ES-I3 (cell line): ENCODE results near the gene HEATR3.

Experiments
- H3K36me3 ChIP-seq: 2 replicates; pipeline ENCODE4 v1.6.1; 2013; ENCODE audit warnings: mild to moderate bottlenecking, low read length, control low read depth, moderate library complexity; ENCODE audit not compliant: insufficient read depth
- H3K4me1 ChIP-seq: 2 replicates; pipeline ENCODE4 v1.6.1; 2013; ENCODE audit warnings: mild to moderate bottlenecking, control low read depth, low read length; ENCODE audit not compliant: insufficient read depth
- H3K9ac ChIP-seq: 2 replicates; pipeline ENCODE4 v1.6.1; 2013; ENCODE audit warnings: low read depth, mild to moderate bottlenecking, low read length, moderate library complexity
- H3K9me3 ChIP-seq: 2 replicates; pipeline ENCODE4 v1.6.1; 2013; ENCODE audit warnings: mild to moderate bottlenecking, low read length, moderate library complexity; ENCODE audit not compliant: control insufficient read depth, insufficient read depth

HEATR3 gene

DNA sequence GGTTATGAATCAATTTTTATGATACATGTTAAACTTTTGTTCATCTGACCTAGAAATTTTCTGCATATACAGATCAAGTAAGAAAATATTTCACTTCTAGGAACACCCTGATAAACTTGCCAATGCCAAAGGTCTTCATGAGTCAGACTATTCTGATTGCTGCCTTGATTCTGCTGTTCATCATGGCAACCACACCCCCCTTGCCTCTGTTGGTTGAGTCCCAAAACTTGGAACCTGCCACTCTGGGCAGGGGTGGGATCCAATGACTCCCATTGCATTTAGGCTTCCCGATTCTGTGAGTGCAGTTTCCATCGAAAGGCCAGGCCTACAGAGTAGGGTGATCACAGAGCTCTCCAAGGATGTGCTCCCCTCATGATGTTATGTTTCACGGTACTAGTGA, 71.5 kb downstream of the HEATR3 start:
- Histone ChIP-seq H3K9ac (no peak overlapping the region), H3K9me3 (no peaks in the 10 kb centered on the region), H3K36me3 (no peaks in the 10 kb centered on the region), H3K4me1 (no peaks in the 10 kb centered on the region)

DNA sequence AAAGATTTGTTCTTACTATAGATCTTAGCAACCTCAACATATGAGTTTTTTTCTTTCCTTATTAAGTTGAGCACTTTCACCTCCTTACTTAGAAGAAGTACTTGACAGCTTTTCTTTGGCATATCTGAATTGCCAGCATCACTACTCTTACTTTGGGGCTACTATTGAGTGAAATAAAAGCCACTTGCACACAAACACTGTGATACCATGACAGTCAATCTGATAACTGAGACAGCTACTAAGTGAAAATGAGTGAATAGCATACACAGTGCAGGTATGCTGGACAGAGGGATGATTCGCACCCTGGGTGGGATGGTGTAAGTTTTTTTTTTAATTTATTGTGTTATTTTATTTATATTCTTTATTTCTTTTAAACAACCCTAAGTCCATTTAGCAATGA, 73.8 kb downstream of the HEATR3 start:
- Histone ChIP-seq H3K9ac (no peak overlapping the region), H3K9me3 (no peaks in the 10 kb centered on the region), H3K4me1 (no peaks in the 10 kb centered on the region), H3K36me3 (no peaks in the 10 kb centered on the region)

DNA sequence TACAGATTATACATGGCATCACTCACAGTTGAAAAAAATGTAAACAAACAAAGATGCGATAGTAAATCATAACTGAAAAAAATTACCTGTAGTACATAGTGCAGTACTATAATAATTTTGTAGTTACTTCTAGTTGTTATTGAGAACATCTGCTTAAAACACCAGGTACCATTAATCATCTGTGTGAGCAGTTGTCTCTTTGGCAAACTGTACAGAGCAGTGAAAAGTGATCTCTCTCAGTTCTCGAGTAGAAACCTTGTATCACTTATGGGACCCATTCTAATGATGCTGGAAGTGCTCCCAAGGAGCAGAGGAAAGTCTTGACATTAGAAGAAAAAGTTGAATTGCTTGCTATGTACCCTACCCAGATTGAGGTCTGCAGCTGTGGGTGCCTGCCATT, 78.4 kb downstream of the HEATR3 start:
- Histone ChIP-seq H3K4me1 (no peaks in the 10 kb centered on the region), H3K9ac (no peak overlapping the region), H3K36me3 (no peaks in the 10 kb centered on the region), H3K9me3 (no peaks in the 10 kb centered on the region)

DNA sequence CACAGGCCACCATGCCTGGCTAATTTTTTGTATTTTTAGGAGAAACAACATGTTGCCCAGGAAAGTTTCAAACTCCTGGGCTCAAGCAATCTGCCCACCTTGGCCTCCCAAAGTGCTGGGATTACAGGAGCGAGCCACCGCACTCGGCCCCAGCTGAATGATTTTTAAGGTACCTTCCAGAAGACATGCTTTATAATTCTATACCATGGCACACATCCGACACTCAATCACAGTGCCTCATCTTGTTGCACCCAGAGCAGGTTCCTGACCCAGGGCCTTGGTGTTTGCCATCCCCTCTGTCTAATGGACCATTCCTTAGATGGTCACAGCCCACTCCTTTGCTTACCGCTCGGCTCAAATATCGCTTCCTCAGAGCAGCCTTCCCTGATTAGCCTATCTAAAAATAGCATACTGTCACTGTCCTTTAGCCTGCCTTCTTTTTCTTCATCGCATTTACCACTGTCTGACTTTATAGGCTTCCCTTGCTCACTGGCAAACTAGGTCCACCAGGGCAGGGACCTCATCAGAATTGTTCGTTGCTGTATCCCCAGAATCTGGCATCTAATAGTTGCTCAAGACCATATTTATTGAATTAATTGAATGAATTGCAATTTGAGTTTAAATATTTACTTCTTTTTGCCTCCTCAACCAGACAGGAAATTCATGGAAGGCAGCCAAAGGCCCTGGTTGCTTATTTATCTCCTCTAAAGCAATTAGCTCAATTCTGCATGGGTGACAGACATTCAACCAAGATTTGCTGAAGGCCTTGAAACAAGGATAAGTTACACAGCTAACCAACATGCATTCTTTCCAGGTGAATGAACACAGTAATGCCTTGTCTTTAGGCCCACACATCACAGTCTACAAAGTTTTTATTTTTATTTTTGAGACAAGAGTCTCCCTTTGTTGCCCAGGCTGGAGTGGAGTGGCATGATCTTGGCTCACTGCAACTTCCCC, 81.0 kb downstream of the HEATR3 start:
- no peak overlapping the region for H3K9ac ChIP-seq
- H3K36me3 ChIP-seq: no peaks in the 10 kb centered on the region
- H3K4me1 ChIP-seq: no peaks in the 10 kb centered on the region
- H3K9me3 ChIP-seq: no peaks in the 10 kb centered on the region

DNA sequence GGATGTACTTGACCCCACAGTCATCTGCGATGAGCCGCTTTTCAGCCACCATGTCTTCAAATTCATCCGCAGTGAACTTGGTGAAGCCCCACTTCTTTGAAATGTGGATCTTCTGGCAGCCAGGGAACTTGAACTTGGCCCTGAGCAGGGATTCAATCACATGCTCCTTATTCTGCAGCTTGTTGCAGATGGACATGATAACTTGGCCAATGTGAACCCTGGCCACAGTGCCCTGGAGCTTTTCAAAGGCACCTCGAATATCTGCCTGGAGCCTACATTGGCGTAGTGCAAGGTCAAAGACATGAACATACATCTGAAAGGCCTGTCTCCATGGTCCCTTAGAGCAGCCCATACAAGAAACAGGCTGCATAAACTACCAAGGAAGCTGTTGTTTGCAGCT, 85.6 kb downstream of the HEATR3 start:
- Histone ChIP-seq H3K4me1 (peaks cover 4% of the 10 kb centered on the region; the same call in 1 of the 2 replicates), H3K36me3 (no peaks in the 10 kb centered on the region), H3K9ac (no peak overlapping the region), H3K9me3 (no peaks in the 10 kb centered on the region)

DNA sequence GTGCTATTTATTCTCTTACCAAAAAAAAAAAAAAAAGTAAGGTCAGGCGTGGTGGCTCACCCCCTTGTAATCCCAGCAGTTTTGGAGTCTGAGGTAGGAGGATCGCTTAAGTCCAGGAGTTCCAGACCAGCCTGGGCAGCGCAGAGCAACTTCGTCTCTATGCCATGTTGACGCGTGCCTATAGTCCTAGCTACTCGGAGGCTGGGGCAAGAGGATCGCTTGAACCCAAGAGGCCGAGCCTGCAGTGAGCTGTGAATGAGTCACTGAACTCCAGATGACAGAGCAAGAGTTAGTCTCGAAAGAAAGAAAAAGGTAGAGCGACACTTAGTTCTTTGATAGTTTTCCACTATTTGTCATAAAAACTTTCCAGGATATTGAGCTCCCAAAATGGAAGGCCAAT, 86.0 kb downstream of the HEATR3 start:
- no peaks in the 10 kb centered on the region for H3K36me3 ChIP-seq
- peak overlapping the region; percentile 96; the same call in 1 of the 2 replicates for H3K9ac ChIP-seq
- H3K4me1 ChIP-seq: peaks cover 4% of the 10 kb centered on the region; the same call in 1 of the 2 replicates
- H3K9me3 ChIP-seq: no peaks in the 10 kb centered on the region

DNA sequence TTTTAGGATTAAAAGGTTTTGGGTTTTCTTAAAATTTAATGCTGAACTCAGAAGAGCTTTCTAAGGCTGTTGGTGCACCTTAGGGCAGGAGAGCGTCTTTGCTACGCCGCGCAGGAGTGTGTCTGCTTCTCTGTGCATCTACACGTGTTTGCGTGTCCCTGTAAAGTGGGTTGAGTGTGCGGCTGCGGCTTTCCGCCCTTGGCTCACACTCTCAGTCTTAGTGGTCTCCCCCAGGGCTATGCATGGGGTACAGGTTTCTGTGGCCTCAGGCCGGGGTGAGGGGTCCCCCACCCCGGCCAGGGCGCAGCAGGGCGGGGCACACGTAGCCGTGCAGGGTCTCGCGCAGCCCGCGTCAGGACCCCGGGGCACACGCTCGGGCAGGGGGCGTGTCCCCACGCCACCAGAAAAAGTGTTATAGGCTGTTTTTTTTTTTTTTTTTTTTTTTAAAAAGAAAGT, 86.6 kb downstream of the HEATR3 start:
- Histone ChIP-seq H3K36me3 (no peaks in the 10 kb centered on the region), H3K9ac (peak overlapping the region; percentile 96), H3K4me1 (peaks cover 4% of the 10 kb centered on the region; the same call in 1 of the 2 replicates), H3K9me3 (no peaks in the 10 kb centered on the region)

DNA sequence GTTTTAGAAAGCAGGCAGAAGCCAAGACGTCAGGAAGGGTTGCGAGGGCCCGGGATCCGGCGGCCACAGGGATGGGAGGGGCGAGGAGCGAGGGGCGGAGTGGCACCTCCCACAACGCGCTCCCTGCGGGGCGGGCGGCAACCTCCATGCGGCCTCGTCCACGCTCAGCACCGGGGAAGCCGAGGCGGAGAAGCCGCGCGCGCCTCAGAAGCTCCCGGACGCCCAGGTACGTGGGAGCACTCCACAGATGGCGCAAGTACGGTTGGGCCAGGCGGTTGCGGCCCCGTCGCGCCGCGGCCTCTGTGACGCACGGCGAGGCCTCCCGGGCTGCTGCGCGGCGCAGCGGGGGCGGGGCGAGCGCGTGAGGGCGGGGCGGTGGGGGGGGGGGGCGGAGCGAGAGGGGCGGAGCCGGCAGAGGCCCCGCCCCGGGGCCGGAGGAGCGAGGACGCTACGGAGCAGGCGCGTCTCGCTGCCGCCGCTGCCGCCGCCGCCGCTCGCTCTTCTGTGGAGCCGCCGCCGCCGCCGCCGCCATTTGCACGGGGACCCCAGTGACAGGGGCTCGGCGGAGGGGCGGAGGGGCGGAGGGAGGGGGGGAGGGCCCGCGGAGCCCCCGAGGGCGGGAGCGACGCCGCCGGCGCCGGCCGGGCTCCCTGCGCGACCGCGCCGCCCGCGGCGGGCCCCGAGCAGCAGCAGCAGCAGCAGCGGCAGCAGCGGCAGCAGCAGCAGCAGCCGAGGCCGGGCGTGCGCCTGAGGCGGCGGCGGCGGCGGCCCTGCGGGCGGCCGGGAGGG, 87.2 kb downstream of the HEATR3 start, which contains the start of gene TENT4B:
TSS of gene TENT4B (plus strand) at position 500 of the 789 bp plus-strand sequence. CDS start 316 bp downstream, outside the sequence.
- H3K9me3 ChIP-seq: no peaks in the 10 kb centered on the region
- peaks cover 4% of the 10 kb centered on the region; the same call in 1 of the 2 replicates for H3K4me1 ChIP-seq
- H3K9ac ChIP-seq: peak within 1 kb of the TSS; percentile 96
- H3K36me3 ChIP-seq: no peaks in the 10 kb centered on the region

DNA sequence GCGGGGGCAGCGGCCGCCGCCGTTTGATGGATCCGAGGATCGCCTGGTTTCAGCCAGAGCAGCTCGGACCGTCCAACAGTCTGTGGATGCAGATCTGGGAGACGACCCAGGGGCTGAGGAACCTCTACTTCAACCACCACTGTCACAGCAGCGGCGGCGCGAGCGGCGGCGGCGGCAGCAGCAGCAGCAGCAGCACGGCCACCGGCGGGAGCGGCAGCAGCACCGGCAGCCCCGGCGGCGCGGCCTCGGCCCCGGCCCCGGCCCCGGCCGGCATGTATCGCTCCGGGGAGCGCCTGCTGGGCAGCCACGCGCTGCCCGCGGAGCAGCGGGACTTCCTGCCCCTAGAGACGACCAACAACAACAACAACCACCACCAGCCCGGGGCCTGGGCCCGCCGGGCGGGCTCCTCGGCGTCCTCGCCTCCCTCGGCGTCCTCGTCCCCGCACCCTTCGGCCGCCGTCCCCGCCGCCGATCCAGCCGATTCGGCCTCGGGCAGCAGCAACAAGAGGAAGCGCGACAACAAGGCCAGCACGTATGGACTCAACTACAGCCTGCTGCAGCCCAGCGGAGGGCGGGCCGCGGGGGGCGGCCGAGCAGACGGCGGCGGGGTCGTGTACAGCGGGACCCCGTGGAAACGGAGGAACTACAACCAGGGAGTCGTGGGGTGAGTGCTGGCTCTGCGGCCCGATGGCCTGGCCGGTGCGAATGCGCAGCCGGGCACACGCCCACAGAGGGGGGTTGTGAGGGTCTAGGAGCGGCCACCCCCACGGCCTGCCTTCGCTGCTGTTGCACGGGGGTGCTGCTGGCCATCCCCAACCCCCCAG, 88.0 kb downstream of the HEATR3 start:
- Histone ChIP-seq H3K4me1 (peaks cover 4% of the 10 kb centered on the region; the same call in 1 of the 2 replicates), H3K9ac (peak overlapping the region; percentile 92), H3K36me3 (no peaks in the 10 kb centered on the region), H3K9me3 (no peaks in the 10 kb centered on the region)

DNA sequence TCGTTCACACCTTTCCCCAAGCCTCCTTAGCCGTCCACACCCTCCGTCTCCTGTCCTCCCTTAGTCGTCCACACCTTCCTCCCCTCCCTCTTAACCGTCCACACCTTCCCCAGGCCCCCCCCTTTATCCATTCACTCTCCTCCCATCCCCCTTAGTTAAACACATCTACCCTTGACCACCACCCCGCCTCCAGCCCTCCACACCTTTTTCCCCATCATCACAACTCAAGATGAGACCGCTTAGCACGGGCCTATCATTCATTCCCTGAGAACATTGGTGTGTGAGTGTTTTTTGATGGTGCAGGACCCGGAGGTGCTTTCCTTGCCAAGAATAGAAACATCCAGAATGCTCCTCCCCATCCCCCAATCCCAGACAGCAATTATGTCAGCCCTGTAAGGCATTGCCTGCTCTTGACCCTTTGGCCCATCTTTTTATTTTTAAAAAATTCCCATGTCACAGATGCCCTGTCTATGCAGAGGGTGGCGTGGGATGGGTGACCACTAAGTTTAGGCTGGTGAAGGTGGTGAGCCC, 88.7 kb downstream of the HEATR3 start:
- peak overlapping the region; percentile 92 for H3K9ac ChIP-seq
- H3K9me3 ChIP-seq: no peaks in the 10 kb centered on the region
- peaks cover 4% of the 10 kb centered on the region; the same call in 1 of the 2 replicates for H3K4me1 ChIP-seq
- H3K36me3 ChIP-seq: no peaks in the 10 kb centered on the region

DNA sequence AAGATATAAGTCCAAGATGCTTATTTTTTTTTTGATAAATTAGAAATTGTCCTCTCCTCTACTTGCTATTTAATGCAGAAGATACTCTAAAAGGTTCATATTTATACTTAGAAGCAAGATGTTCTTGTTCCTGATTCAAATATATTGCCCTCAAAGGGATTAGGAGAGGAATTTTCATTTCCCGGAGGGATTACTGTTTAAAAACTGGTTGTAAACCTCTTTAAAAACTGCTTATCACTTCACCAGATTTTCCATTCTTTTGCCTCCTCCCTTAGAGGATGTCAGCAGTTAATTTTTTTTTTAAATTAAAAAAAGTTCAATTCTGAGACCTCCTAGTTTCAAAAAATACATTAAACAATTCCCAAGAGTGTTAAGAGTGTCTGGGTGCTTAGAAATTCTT, 90.2 kb downstream of the HEATR3 start:
- H3K9ac ChIP-seq: no peak overlapping the region
- no peaks in the 10 kb centered on the region for H3K36me3 ChIP-seq
- H3K4me1 ChIP-seq: peaks cover 4% of the 10 kb centered on the region; the same call in 1 of the 2 replicates
- H3K9me3 ChIP-seq: no peaks in the 10 kb centered on the region
